Activated T-helper 17 cell treated with anti-CD3 and anti-CD28 coated beads, Interleukin-2, amount 50 U/mL, for 72 hours (primary cell): ENCODE measurements around the gene SPDYE2. TPM values are rescaled to one million over a fixed set of nuclear protein-coding genes. Genes with fewer than 3 reads are reported as not detected.
"Not testable (repeated sequence)": the region's sequence is repeated elsewhere in the genome, so short reads cannot be mapped to it uniquely, and the experiment has no call there.

Experiments used
- ATAC-seq: fragments of 150-1000 bp; cut with Tn5 transposase; replicated peaks from 2 replicates; pipeline ENCODE4 v1.10.0; 2021; ENCODE audit warnings: mild to moderate bottlenecking, moderate library complexity
- H3K27ac Mint-ChIP-seq: one replicate; pipeline ENCODE4 v1.8.0; 2022; ENCODE audit warnings: mixed read lengths
- H3K27me3 Mint-ChIP-seq: one replicate; pipeline ENCODE4 v1.8.0; 2022; ENCODE audit warnings: mixed read lengths
- H3K36me3 Mint-ChIP-seq: one replicate; pipeline ENCODE4 v1.8.0; 2022; ENCODE audit warnings: low read depth, mild to moderate bottlenecking, mixed read lengths
- H3K4me1 Mint-ChIP-seq: one replicate; pipeline ENCODE4 v1.8.0; 2022; ENCODE audit warnings: mixed read lengths
- H3K4me3 Mint-ChIP-seq: one replicate; pipeline ENCODE4 v1.8.0; 2022; ENCODE audit warnings: mild to moderate bottlenecking, mixed read lengths
- H3K9me3 Mint-ChIP-seq: one replicate; pipeline ENCODE4 v1.8.0; 2022; ENCODE audit warnings: mixed read lengths
- total RNA-seq, 2 donors: library from RNA; stranded (reverse); gene quantifications; one replicate each; pipeline ENCODE4 v1.2.3, GENCODE V29; 2022

The SPDYE2 gene
- total RNA-seq, 2 donors from 2014 or later, result not detected

DNA sequence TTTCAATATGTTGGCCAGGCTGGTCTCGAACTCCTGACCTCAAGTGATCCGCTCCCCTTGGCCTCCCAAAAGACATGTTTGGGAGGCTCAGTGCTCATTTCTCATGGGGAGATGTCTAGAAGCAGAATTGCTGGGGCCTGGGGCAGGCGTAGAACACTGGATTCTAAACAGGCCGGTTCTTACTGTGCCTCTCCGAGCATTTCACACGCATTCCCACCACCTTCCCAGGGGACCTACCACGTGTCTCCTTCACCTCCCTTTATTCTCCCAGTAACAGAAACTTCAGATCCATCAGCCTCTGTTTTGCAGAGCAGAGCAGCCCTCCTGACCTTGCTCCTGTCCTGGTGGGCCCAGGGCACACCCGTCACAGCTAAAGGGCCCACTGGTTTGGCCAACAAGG is 23.8 kb upstream of the SPDYE2 start:
- not testable (repeated sequence) for H3K4me1 Mint-ChIP-seq, ATAC-seq, H3K4me3 Mint-ChIP-seq, H3K9me3 Mint-ChIP-seq, H3K36me3 Mint-ChIP-seq, H3K27ac Mint-ChIP-seq, H3K27me3 Mint-ChIP-seq

DNA sequence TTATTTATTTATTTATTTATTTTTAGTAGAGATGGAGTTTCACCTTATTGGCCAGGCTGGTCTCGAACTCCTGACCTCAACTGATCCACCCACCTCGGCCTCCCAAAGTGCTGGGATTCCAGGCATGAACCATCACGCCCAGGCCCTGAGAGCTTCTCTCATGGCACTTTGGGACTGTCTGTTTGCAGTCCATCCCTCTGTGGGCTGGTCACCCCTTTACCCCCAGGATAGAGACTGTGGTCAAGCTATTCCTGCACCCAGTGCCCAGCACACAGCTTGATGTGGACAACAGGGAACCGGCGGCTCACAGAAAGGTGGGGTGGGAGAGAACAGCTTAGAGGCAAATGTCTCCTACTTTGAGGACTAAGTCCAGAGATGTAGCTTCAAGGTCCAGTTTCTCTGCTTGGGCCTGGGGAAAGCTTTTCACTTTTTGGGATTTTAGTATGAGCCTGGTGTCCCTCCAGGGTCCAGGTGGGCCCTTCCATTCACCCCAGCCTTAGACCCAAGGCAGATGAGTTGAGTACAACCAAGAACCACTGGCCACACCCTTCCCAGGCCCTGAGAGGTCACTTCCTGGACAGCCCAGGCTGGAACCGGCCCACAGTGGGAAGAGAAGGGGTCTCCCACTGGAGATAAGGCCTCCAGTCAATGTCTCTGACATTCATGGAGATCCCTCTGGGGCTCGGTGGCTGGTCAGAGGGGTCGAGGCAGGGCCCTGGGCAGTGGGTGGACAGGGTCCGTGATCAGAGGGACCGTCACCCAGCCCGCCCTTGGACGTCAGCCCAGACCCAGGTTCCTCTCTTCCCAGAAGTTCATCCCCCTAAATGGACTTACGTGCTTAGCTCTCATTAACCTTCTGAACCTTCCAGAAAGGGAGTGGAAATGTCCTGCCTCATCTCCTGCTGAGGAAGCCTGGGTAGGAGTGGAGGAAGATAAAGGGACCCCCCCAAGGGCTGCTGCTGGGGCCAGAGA is 22.9 kb upstream of the SPDYE2 start:
- not testable (repeated sequence) for H3K9me3 Mint-ChIP-seq, H3K27ac Mint-ChIP-seq, H3K4me1 Mint-ChIP-seq, H3K36me3 Mint-ChIP-seq, H3K4me3 Mint-ChIP-seq, H3K27me3 Mint-ChIP-seq, ATAC-seq

DNA sequence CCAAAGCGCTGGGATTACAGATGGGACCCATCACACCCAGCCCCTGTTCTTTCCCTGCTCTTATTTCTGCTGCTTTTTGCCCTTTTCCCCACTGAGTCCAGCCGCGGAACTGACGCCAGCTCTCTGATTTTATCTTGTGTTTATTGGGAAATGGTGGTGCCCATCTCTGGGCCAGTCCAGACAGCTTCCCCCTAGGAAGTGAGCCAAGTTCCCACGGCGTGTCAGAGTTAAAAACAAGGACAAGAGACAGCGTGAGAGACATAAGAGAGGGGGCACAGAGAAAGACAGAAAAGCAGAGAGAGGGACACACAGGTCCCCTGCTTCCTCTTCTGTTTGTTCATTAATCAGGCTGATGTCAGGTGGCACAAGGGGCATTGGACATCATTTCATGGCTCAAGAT is 19.4 kb upstream of the SPDYE2 start:
- not testable (repeated sequence) for ATAC-seq, H3K4me3 Mint-ChIP-seq, H3K9me3 Mint-ChIP-seq, H3K36me3 Mint-ChIP-seq, H3K27ac Mint-ChIP-seq, H3K4me1 Mint-ChIP-seq, H3K27me3 Mint-ChIP-seq

DNA sequence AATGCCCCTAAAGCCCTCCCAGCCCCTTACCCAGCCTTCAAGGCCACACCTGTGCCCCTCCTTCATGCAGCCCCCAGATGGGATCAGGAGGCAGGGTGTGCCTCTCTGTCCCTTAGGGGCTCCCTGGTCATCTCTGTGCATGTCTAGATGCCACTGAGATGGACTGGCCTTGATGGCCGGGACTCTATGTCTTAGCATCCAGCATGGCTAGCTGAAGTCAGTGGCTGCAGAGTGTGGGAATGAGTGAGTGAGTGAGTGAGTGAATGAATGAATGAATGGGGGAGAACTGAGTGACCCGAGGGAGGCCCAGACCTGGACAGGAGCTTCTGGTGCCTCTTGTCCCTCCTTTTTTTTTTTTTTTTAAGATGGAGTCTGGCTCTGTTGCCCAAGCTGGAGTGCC is 18.9 kb upstream of the SPDYE2 start:
- not testable (repeated sequence) for H3K27ac Mint-ChIP-seq, H3K4me3 Mint-ChIP-seq, H3K4me1 Mint-ChIP-seq, H3K9me3 Mint-ChIP-seq, H3K27me3 Mint-ChIP-seq, H3K36me3 Mint-ChIP-seq
- peak; percentile 16 for ATAC-seq

DNA sequence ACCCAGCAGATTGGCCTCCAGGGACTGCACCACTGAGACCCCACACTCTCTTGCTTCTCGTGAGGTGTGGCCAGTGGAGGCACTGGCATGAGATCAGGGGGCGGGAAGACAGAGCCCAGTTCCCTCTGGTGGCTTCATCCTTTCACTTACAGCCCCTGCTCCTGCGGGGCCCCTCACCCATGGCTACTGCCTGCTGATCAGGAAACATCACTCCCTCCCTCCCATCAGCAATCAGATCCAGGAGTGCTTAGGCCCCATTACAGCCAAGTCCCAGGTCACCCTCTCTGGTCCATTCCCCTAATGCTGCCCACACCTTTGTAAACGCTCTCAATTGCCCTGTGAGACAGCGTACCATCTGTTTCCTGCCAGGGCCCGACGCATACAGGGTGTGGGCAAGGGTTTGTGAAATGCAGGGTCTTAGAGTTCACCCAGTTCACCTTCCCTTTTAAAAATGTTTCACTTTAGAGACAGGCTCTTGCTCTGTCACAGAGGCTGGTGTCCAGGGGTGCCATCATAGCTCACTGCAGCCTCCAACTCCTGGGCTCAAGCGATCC is 15.9 kb upstream of the SPDYE2 start:
- H3K27me3 Mint-ChIP-seq, H3K4me1 Mint-ChIP-seq, H3K9me3 Mint-ChIP-seq, H3K36me3 Mint-ChIP-seq, H3K27ac Mint-ChIP-seq, ATAC-seq, H3K4me3 Mint-ChIP-seq: not testable (repeated sequence)

DNA sequence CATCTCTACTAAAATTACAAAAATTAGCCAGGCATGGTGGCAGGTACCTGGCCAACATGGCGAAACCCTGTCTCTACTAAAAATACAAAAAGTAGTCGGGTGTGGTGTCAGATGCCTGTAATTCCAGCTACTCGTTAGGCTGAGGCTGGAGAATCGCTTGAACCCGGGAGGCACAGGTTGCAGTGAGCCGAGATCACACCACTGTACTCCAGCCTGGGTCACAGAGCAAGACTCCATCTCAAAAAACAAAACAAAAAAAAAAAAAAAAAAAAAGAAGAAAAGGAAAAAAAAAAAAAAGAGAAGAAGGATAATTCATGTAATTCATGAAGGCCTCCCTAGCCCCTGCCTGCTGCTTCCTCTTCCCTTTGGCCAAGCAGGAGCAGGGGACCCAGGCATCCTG is 10.4 kb upstream of the SPDYE2 start:
- not testable (repeated sequence) for H3K9me3 Mint-ChIP-seq, H3K36me3 Mint-ChIP-seq, ATAC-seq, H3K4me3 Mint-ChIP-seq, H3K4me1 Mint-ChIP-seq, H3K27ac Mint-ChIP-seq, H3K27me3 Mint-ChIP-seq

DNA sequence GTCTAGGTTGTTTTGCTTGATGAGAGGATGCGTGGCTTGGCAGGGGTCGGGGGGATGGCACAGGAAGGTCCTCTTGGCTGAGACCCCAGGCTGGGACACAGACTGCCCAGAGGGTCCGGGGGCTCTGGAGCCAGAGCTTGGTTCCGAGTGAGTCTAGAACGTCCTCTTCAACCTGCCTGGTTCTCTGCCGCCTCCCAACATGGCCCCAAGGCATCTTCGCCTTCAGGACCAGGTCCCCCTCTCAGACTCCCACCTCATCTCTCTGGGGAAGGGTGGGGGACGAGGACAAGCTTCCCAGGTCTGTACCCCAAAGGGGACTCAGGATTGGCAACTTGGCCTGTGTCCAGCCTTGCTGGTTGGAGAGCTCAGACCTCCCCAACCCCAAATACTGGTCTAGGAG is 8.9 kb upstream of the SPDYE2 start:
- H3K9me3 Mint-ChIP-seq, H3K27me3 Mint-ChIP-seq, H3K27ac Mint-ChIP-seq, H3K36me3 Mint-ChIP-seq, H3K4me1 Mint-ChIP-seq, H3K4me3 Mint-ChIP-seq, ATAC-seq: not testable (repeated sequence)

DNA sequence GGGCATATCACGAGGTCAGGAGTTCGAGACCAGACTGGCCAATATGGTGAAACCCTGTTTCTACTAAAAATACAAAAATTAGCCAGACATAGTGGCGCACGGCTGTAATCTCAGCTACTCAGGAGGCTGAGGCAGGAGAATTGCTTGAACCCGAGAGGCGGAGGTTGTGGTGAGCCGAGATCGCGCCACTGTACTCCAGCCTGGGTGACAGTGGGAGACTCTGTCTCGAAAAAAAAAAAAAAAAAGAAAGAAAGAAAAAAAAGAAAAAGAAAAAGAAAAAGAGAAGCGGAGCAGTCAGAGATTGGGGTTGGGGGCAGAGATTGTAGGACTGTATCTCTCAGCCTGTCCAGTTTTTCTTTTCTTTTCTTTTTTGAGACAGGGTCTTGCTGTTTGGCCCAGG is 8.3 kb upstream of the SPDYE2 start:
- H3K27ac Mint-ChIP-seq, H3K36me3 Mint-ChIP-seq, H3K4me3 Mint-ChIP-seq, H3K9me3 Mint-ChIP-seq, H3K27me3 Mint-ChIP-seq, ATAC-seq, H3K4me1 Mint-ChIP-seq: not testable (repeated sequence)

DNA sequence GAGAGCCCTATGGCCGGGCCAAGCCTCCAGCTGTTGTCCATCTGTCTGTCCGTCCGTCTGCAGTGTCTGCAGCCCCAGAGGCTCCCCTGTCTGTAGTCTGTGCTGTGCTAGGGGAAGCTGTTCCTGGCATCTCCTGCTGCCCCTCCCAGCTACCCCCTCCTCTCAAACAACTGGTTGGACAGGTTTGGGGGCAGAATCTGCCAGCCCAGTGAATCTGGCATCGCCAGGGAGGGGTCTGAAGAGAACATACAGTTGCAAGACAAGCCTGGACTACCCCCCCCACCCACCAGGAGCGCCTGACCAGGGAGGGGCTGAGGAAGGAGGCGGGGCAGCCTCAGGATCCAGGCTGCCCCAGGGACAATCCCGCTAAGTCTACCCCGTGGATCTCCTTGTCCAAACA is 7.4 kb upstream of the SPDYE2 start, which contains the start of gene UPK3BL2:
TSS of gene UPK3BL2 (minus strand) at position 101 of the 400 bp plus-strand sequence. CDS start at position 41, 60 bp downstream.
- ATAC-seq, H3K36me3 Mint-ChIP-seq, H3K4me3 Mint-ChIP-seq, H3K27me3 Mint-ChIP-seq, H3K9me3 Mint-ChIP-seq, H3K4me1 Mint-ChIP-seq, H3K27ac Mint-ChIP-seq: not testable (repeated sequence)

DNA sequence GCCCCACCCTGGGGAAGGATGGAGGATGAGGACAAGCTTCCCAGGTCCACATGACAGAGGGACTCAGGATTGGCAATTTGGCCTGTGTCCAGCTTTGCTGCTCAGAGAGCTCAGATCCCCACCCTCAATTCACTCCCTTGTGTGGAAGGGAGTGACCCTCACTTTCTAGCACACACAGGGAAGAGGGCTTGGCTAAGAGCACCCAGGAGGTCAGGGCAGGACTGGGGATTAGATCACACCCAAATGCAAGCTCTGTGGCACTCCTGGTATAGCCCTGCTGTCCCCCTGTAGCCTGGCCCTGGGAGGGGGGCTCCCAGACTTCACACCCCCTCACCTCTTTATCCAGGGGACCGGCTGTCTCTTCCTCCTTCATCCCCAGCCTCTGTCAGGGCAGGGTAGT is 6.7 kb upstream of the SPDYE2 start:
- not testable (repeated sequence) for H3K27ac Mint-ChIP-seq, H3K9me3 Mint-ChIP-seq, ATAC-seq, H3K4me1 Mint-ChIP-seq, H3K27me3 Mint-ChIP-seq, H3K36me3 Mint-ChIP-seq, H3K4me3 Mint-ChIP-seq

DNA sequence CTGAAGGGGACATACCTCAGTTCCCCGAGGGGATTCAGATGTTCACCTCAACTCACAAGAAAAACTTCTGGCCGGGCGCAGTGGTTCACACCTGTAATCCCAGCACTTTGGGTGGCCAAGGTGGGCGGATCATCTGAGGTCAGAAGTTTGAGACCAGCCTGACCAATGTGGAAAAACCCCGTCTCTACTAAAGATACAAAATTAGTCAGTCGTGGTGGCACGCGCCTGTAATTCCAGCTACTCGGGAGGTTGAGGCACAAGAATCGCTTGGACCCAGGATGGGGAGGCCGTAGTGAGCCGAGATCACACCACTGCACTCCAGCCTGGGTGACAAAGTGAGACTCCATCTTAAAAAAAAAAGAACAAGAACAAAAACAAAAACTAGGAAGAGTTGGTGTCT is 5.7 kb upstream of the SPDYE2 start:
- not testable (repeated sequence) for H3K9me3 Mint-ChIP-seq, H3K4me1 Mint-ChIP-seq, H3K36me3 Mint-ChIP-seq, H3K4me3 Mint-ChIP-seq, H3K27ac Mint-ChIP-seq, H3K27me3 Mint-ChIP-seq
- peak; percentile 20 for ATAC-seq

DNA sequence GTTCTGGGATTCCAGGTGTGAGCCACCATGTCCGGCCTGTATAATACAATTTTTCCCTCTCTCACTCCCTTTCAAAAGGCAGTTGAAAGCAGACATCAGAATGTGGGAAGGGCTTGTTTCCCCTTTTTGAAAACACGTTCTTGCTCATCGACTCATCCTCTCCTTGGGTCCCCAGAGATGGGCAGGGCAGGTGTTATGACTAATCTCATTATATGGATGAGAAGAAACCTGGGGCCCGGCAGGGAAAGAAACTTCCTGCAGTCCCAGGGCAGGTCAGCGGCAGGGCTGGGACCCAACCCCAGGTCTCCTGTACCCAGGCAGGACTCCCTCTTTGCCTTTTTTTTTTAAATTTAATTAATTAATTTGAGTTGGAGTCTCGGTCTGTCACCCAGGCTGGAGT is 4.7 kb upstream of the SPDYE2 start:
- not testable (repeated sequence) for H3K9me3 Mint-ChIP-seq, H3K4me1 Mint-ChIP-seq, H3K27me3 Mint-ChIP-seq, H3K36me3 Mint-ChIP-seq, H3K27ac Mint-ChIP-seq, H3K4me3 Mint-ChIP-seq
- peak; percentile 69 for ATAC-seq

DNA sequence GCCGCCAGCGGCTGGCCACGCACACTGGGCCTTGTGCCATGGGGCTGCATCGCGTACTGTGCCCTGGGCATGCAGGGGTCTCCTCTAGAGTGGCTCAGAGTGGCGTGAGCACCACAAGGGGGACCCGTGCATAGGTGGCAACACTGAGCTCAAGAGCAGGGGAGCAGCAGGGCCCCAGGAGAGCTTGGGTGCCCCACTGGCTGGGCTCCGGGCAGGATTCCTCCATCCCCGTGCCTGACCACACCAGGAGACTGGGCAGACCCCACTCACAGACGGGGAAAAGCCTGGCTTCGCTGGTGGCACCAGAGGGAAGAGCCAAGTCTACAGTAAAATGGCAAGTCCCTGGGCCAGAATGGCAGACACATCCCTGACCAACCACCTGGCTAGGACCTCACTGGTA is 17.6 kb downstream of the SPDYE2 start:
- H3K4me1 Mint-ChIP-seq, H3K27ac Mint-ChIP-seq, H3K27me3 Mint-ChIP-seq, H3K4me3 Mint-ChIP-seq, ATAC-seq, H3K36me3 Mint-ChIP-seq, H3K9me3 Mint-ChIP-seq: not testable (repeated sequence)

DNA sequence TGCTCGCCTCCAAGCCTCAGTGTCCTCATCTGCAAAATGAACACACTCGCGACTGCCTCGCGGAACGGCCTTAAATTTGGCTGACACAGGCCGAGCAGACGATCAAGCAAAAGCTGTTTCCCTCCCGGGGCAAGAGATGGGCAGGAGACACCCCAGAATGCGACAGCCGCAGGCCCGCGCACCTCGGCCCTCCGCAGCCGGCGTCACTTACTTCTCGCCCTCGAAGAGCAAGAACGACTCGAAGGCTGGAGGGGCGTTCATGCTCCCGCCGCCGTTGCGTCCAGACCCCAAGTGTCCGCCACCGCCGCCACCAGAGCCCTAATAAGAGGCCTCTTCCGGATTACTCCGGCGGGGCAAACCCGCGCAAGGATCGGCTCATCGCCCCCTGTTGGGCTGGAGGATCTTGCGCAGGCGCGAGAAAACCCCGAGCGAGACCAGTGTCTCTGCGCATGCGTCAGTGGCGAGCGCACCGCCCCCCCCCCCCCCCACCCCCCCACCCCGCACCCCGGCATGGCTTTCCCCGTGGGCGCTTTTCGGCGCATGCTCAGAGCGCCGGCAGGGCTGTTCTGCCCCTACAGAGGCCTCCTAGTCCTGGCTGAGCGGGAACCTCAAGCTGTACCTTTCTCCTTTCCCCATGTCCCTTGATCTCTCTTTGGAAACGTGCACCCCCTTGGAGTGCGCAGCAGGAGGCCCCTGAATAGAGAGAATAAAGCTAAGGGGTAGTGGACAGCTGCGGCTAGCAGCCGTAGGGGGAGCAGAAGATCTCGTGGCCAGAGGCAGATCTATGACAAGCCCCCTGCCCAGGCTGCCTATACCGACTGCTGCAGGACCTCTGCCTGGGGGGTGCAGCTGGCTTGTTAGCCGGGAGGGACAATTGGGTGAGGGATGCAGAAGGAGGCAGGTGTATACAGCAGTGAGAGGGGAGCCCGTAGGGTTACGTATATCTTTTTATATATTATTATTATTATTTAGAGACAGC is 21.5 kb downstream of the SPDYE2 start, which contains the start of gene POLR2J3:
TSS of gene POLR2J3 (minus strand) at position 323 of the 979 bp plus-strand sequence. CDS start at position 261, 62 bp downstream.
- Mint-ChIP-seq H3K4me3 (peak within 1 kb of the TSS; percentile 78), H3K27ac (peak within 1 kb of the TSS; percentile 87)
- not testable (repeated sequence) for H3K9me3 Mint-ChIP-seq, H3K27me3 Mint-ChIP-seq, H3K4me1 Mint-ChIP-seq, H3K36me3 Mint-ChIP-seq
- peak; percentile 83 for ATAC-seq
